ENCODE results near the gene KLHL10. TPM values are rescaled to one million over a fixed set of nuclear protein-coding genes. Genes with fewer than 3 reads are reported as not detected.

Gene KLHL10
- total and polyA plus RNA-seq, 2 of the 13 experiments (the other 11 are each of a cell fraction or from before 2014, with no cell fraction given), result 0.04 to 0.08 TPM

DNA sequence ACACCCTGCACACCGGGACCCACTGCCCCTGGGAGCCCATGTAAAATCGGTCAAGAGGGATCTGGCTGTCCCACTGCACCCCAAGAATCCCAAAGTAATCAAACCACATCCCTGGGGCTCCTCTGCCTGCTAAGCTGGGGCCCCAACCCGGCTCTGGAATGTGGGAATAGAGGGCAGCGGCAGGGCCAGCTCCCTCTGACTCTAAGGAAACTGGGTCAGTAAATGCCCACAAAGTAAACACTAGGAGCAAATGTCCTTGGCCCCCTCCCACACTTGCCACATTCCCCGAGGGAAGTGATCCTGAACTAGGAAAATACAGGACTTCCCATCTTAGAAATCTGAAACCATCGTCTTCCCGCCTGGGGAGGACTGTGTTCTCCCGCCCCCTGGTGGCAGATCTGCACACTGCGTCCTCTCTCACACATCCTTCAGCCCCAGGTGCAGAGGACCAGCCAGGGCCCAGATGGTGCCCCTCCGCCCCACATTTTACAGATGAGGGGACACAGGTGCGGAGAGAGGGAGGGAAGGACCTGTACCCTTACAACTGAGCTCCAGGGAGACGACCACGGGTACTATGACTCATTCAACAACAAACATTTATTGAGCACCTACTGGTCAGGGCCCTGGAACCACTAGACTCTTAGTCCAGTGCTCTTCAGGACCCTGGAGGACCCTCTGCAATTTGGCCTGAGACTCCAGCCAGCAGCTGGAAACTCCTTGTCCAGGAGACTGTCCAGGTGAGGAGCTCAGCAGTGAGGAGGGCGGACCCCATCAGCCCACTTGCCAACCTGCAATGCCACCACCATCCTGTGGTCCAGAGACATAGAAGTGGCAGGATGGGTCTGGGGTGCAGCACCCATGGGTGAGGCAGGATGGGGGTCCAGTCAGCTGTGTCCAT lies 36.0 kb upstream of the KLHL10 start (continued):
- TF ChIP-seq ERF (CRISPR knock-in tag; IDR thresholded peaks at IDR 0.05) (peak; percentile 57; the same call in 1 of the 2 replicates), PHF8 (CRISPR knock-in tag; IDR thresholded peaks at IDR 0.05) (0 out of 2 replicates have a peak, but pooled peaks have one; percentile 34), MXD4 (CRISPR knock-in tag; IDR thresholded peaks at IDR 0.05) (0 out of 2 replicates have a peak, but pooled peaks have one; percentile 27), RARG (CRISPR knock-in tag; IDR thresholded peaks at IDR 0.05; ENCODE audit: low read depth) (no peak), CHCHD3 (CRISPR knock-in tag; IDR thresholded peaks at IDR 0.05) (0 out of 2 replicates have a peak, but pooled peaks have one; percentile 30), HES4 (CRISPR knock-in tag; IDR thresholded peaks at IDR 0.05; ENCODE audit: borderline replicate concordance) (no peak), SALL2 (CRISPR knock-in tag; IDR thresholded peaks at IDR 0.05) (no peak), KLF9 (CRISPR knock-in tag; IDR thresholded peaks at IDR 0.05; ENCODE audit: low read depth) (0 out of 2 replicates have a peak, but pooled peaks have one; percentile 62), ATM (IDR thresholded peaks at IDR 0.05; ENCODE audit: borderline replicate concordance) (no peak)
- TF ChIP-seq, protein P1, sequence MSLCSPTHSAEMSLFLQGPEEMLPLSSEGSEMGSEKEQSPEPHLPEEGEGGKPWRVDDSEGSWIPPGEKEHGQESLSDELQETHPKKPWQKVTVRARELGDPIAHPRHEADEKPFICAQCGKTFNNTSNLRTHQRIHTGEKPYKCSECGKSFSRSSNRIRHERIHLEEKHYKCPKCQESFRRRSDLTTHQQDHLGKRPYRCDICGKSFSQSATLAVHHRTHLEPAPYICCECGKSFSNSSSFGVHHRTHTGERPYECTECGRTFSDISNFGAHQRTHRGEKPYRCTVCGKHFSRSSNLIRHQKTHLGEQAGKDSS (CRISPR knock-in tag; IDR thresholded peaks at IDR 0.05; ENCODE audit: borderline replicate concordance, low read depth), result peak; percentile 98
- TF ChIP-seq, protein P2, sequence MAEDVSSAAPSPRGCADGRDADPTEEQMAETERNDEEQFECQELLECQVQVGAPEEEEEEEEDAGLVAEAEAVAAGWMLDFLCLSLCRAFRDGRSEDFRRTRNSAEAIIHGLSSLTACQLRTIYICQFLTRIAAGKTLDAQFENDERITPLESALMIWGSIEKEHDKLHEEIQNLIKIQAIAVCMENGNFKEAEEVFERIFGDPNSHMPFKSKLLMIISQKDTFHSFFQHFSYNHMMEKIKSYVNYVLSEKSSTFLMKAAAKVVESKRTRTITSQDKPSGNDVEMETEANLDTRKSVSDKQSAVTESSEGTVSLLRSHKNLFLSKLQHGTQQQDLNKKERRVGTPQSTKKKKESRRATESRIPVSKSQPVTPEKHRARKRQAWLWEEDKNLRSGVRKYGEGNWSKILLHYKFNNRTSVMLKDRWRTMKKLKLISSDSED (CRISPR knock-in tag; IDR thresholded peaks at IDR 0.05), result no peak
- TF ChIP-seq, protein P3, sequence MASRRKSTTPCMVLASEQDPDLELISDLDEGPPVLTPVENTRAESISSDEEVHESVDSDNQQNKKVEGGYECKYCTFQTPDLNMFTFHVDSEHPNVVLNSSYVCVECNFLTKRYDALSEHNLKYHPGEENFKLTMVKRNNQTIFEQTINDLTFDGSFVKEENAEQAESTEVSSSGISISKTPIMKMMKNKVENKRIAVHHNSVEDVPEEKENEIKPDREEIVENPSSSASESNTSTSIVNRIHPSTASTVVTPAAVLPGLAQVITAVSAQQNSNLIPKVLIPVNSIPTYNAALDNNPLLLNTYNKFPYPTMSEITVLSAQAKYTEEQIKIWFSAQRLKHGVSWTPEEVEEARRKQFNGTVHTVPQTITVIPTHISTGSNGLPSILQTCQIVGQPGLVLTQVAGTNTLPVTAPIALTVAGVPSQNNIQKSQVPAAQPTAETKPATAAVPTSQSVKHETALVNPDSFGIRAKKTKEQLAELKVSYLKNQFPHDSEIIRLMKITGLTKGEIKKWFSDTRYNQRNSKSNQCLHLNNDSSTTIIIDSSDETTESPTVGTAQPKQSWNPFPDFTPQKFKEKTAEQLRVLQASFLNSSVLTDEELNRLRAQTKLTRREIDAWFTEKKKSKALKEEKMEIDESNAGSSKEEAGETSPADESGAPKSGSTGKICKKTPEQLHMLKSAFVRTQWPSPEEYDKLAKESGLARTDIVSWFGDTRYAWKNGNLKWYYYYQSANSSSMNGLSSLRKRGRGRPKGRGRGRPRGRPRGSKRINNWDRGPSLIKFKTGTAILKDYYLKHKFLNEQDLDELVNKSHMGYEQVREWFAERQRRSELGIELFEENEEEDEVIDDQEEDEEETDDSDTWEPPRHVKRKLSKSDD (CRISPR knock-in tag; IDR thresholded peaks at IDR 0.05; ENCODE audit: low read depth), result 0 out of 2 replicates have a peak, but pooled peaks have one; percentile 5
- TF ChIP-seq, protein P4, sequence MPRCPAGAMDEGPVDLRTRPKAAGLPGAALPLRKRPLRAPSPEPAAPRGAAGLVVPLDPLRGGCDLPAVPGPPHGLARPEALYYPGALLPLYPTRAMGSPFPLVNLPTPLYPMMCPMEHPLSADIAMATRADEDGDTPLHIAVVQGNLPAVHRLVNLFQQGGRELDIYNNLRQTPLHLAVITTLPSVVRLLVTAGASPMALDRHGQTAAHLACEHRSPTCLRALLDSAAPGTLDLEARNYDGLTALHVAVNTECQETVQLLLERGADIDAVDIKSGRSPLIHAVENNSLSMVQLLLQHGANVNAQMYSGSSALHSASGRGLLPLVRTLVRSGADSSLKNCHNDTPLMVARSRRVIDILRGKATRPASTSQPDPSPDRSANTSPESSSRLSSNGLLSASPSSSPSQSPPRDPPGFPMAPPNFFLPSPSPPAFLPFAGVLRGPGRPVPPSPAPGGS (CRISPR knock-in tag; IDR thresholded peaks at IDR 0.05), result no peak
- TF ChIP-seq, protein P5, sequence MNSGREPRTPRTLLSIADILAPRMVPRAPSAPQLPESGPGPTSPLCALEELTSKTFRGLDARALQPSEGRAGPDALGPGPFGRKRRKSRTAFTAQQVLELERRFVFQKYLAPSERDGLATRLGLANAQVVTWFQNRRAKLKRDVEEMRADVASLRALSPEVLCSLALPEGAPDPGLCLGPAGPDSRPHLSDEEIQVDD (CRISPR knock-in tag; IDR thresholded peaks at IDR 0.05; ENCODE audit: borderline replicate concordance), result no peak
- TF ChIP-seq, protein P6, sequence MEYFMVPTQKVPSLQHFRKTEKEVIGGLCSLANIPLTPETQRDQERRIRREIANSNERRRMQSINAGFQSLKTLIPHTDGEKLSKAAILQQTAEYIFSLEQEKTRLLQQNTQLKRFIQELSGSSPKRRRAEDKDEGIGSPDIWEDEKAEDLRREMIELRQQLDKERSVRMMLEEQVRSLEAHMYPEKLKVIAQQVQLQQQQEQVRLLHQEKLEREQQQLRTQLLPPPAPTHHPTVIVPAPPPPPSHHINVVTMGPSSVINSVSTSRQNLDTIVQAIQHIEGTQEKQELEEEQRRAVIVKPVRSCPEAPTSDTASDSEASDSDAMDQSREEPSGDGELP (IDR thresholded peaks at IDR 0.05; ENCODE audit: borderline replicate concordance, low read depth), result no peak
- TF ChIP-seq, protein P7, sequence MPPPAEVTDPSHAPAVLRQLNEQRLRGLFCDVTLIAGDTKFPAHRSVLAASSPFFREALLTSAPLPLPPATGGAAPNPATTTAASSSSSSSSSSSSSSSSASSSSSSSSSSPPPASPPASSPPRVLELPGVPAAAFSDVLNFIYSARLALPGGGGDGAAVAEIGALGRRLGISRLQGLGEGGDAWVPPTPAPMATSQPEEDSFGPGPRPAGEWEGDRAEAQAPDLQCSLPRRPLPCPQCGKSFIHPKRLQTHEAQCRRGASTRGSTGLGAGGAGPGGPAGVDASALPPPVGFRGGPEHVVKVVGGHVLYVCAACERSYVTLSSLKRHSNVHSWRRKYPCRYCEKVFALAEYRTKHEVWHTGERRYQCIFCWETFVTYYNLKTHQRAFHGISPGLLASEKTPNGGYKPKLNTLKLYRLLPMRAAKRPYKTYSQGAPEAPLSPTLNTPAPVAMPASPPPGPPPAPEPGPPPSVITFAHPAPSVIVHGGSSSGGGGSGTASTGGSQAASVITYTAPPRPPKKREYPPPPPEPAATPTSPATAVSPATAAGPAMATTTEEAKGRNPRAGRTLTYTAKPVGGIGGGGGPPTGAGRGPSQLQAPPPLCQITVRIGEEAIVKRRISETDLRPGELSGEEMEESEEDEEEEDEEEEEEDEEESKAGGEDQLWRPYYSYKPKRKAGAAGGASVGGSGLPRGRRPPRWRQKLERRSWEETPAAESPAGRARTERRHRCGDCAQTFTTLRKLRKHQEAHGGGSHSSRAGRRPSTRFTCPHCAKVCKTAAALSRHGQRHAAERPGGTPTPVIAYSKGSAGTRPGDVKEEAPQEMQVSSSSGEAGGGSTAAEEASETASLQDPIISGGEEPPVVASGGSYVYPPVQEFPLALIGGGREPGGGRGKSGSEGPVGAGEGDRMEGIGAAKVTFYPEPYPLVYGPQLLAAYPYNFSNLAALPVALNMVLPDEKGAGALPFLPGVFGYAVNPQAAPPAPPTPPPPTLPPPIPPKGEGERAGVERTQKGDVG (CRISPR knock-in tag; IDR thresholded peaks at IDR 0.05; ENCODE audit: borderline replicate concordance), result no peak
